ENCODE results near the gene FAM111A. TPM values are rescaled to one million over a fixed set of nuclear protein-coding genes. Genes with fewer than 3 reads are reported as not detected.

Gene FAM111A
- total and polyA plus RNA-seq, 9 of the 15 experiments (the other 6 are each of a cell fraction or from before 2014, with no cell fraction given): 14.8 to 30.6 (median 20.1) TPM

DNA sequence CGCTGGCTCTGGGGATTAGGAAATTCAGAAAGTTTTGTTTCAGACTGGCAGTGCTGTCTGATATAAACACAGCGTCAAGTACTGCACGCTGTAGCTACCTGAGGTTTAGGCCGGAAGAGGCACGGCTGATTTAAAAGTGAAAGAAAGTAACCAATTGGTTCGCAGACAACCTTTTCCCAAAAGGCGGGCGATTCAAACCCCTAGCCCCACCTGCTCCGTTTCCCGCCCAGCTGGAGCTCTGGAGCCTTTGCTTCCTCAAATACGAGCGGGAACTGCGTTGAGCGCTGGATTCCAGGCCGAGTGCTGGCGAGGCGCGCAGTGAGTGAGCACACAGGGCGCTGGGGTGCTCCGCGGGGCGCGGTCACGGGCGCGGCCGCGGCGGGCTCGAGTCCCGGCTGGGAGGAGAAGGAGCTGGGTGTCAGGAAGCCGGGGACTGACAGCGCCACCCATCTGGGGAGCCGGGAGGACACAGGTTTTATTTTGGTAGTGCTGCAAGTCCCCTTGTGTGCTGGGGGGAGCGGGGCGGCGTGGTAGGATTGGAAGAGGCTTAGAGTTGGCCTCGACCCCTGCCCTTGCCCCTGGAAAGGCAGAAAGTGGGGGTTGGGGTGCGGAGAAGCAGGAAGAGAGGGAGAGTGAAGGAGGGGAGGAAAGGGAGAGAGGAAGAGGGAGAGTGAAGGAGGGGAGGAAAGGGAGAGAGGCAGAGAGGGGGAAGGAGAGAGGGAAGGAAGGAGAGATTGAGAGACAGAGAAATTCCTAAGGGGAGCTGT is 2.1 kb downstream of the FAM111A start:
- peak overlapping the region; percentile 79 for H3K27ac ChIP-seq (ENCODE audit: extremely low read depth, low read depth, low read length)
- in situ Hi-C loops (cut with MboI) (loop anchor here (25.0 kb wide), 1 partner anchor 507 kb away; no protein-coding TSS in a partner anchor), intact Hi-C loops (cut with micrococcal nuclease) (loop anchor here (10.0 kb wide), 2 partner anchors 370 to 570 kb away; partner anchors contain the start of genes LPXN and ZFP91)
- peaks cover 7% of the 10 kb centered on the region; the same call in 1 of the 3 replicates for H3K79me2 ChIP-seq (ENCODE audit: control insufficient read depth, insufficient read depth, low read length)
- WGBS (ENCODE audit: insufficient coverage, low coverage, missing lambda C conversion rate): under 1% methylated on average over 38 of the region's 39 CpGs
- CTCF ChIA-PET (ENCODE audit: low intra/inter-chr PET ratio): no interaction called here
- POLR2A ChIA-PET: interaction anchor here (0.6 to 1.9 kb wide), 5 partner anchors 9 to 642 kb away, joined by 3 to 8 read pairs (median 3); no protein-coding TSS in a partner anchor
- peak overlapping the region; percentile 96 for H2AFZ ChIP-seq (ENCODE audit: low read depth, low read length)
- H3K9me1 ChIP-seq (ENCODE audit: control insufficient read depth, insufficient read depth, low read length): no peaks in the 10 kb centered on the region
- H3K9ac ChIP-seq (ENCODE audit: insufficient read depth in 1 of 2, low read depth in 2 of 2, low read length in 2 of 2): peak overlapping the region; percentile 64 to 92
- H3K9me3 ChIP-seq (replicated peaks; ENCODE audit: control insufficient read depth, insufficient read depth, low read depth, low read length): no peaks in the 10 kb centered on the region
- peaks cover 13% of the 10 kb centered on the region; the same call in 1 of the 3 replicates for H3K36me3 ChIP-seq (ENCODE audit: control insufficient read depth, insufficient read depth, low read length)
- peaks cover 14 to 19% of the 10 kb centered on the region in 2 experiments for H3K4me1 ChIP-seq (replicated peaks in 1 of 2; ENCODE audit: control insufficient read depth in 2 of 2, insufficient read depth in 2 of 2, low read length in 2 of 2)
- H3K27me3 ChIP-seq (ENCODE audit: control insufficient read depth in 2 of 2, insufficient read depth in 2 of 2, low read length in 2 of 2): no peaks in the 10 kb centered on the region
- H4K20me1 ChIP-seq (replicated peaks; ENCODE audit: control insufficient read depth, insufficient read depth, low read length): no peaks in the 10 kb centered on the region
- peak; percentile 82 for FAIRE-seq
- H3K4me3 ChIP-seq: peak overlapping the region; percentile 48
- peak; percentile 59 to 88 (median 76) for DNase-seq (ENCODE audit: extremely low read depth in 1 of 4, low spot score in 3 of 4)
- peak; percentile 87 for ATAC-seq
- no TSS peak for BruUV-seq (replicated peaks)
- peak overlapping the region; percentile 85 for H3K4me2 ChIP-seq (ENCODE audit: insufficient read depth, low read length)
- TF ChIP-seq, protein P1, sequence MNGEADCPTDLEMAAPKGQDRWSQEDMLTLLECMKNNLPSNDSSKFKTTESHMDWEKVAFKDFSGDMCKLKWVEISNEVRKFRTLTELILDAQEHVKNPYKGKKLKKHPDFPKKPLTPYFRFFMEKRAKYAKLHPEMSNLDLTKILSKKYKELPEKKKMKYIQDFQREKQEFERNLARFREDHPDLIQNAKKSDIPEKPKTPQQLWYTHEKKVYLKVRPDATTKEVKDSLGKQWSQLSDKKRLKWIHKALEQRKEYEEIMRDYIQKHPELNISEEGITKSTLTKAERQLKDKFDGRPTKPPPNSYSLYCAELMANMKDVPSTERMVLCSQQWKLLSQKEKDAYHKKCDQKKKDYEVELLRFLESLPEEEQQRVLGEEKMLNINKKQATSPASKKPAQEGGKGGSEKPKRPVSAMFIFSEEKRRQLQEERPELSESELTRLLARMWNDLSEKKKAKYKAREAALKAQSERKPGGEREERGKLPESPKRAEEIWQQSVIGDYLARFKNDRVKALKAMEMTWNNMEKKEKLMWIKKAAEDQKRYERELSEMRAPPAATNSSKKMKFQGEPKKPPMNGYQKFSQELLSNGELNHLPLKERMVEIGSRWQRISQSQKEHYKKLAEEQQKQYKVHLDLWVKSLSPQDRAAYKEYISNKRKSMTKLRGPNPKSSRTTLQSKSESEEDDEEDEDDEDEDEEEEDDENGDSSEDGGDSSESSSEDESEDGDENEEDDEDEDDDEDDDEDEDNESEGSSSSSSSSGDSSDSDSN (IDR thresholded peaks at IDR 0.05; ENCODE audit: borderline replicate concordance in 1 of 2, low read depth in 2 of 2, low read length in 2 of 2): peak; percentile 64 to 93; a peak in 2 of 4 replicates
- peak; percentile 88; the same call in 1 of the 2 replicates for TF ChIP-seq ERF (CRISPR knock-in tag; IDR thresholded peaks at IDR 0.05)
- TF ChIP-seq GTF2F1 (IDR thresholded peaks at IDR 0.05; ENCODE audit: low read depth, low read length): 0 out of 2 replicates have a peak, but pooled peaks have one; percentile 66
- 0 out of 2 replicates have a peak, but pooled peaks have one; percentile 22 for TF ChIP-seq ZNF134 (CRISPR knock-in tag; conservative IDR thresholded peaks at IDR 0.05)
- TF ChIP-seq, protein P2, sequence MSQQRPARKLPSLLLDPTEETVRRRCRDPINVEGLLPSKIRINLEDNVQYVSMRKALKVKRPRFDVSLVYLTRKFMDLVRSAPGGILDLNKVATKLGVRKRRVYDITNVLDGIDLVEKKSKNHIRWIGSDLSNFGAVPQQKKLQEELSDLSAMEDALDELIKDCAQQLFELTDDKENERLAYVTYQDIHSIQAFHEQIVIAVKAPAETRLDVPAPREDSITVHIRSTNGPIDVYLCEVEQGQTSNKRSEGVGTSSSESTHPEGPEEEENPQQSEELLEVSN (IDR thresholded peaks at IDR 0.05; ENCODE audit: borderline replicate concordance in 1 of 2, extremely low read depth in 1 of 2, insufficient read depth in 1 of 2, insufficient read length in 1 of 2, low read depth in 1 of 2, low read length in 1 of 2, poor library complexity in 1 of 2, severe bottlenecking in 1 of 2): peak; percentile 99 to 100
- TF ChIP-seq ETV5 (CRISPR knock-in tag; IDR thresholded peaks at IDR 0.05; ENCODE audit: low read depth): peak; percentile 91
- TF ChIP-seq NCOA4 (IDR thresholded peaks at IDR 0.05; ENCODE audit: partially characterized antibody): no peak
- 0 out of 2 replicates have a peak, but pooled peaks have one; percentile 53 for TF ChIP-seq ZBED1 (IDR thresholded peaks at IDR 0.05)
- TF ChIP-seq HSF4 (CRISPR knock-in tag; IDR thresholded peaks at IDR 0.05; ENCODE audit: borderline replicate concordance): no peak
- TF ChIP-seq TOE1 (IDR thresholded peaks at IDR 0.05; ENCODE audit: borderline replicate concordance): peak; percentile 64; the same call in 1 of the 2 replicates
- TF ChIP-seq TOE1 (CRISPR knock-in tag; IDR thresholded peaks at IDR 0.05; ENCODE audit: borderline replicate concordance, low read depth): peak; percentile 97
- TF ChIP-seq, protein P3, sequence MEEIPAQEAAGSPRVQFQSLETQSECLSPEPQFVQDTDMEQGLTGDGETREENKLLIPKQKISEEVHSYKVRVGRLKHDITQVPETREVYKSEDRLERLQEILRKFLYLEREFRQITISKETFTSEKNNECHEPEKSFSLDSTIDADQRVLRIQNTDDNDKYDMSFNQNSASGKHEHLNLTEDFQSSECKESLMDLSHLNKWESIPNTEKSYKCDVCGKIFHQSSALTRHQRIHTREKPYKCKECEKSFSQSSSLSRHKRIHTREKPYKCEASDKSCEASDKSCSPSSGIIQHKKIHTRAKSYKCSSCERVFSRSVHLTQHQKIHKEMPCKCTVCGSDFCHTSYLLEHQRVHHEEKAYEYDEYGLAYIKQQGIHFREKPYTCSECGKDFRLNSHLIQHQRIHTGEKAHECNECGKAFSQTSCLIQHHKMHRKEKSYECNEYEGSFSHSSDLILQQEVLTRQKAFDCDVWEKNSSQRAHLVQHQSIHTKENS (CRISPR knock-in tag; IDR thresholded peaks at IDR 0.05): no peak
- TF ChIP-seq NELFE (IDR thresholded peaks at IDR 0.05; ENCODE audit: insufficient read depth, insufficient read length): no peak
- TF ChIP-seq CBX1 (IDR thresholded peaks at IDR 0.05; ENCODE audit: low read depth): peak; percentile 88; the same call in 1 of the 2 replicates
